Neural progenitor cell (in vitro differentiated cells): ENCODE measurements around the gene PDE7B. TPM values are rescaled to one million over a fixed set of nuclear protein-coding genes. Genes with fewer than 3 reads are reported as not detected.

ENCODE experiments used
- DNase-seq: peaks from one replicate; pipeline ENCODE4 v3.0.0-alpha.2; 2016; ENCODE audit warnings: low spot score
- H2AFZ ChIP-seq: fragments of 200-600 bp; sonication (generic); replicated peaks from 2 replicates; pipeline ENCODE4 v1.6.1; 2016; ENCODE audit warnings: antibody characterized with exemption
- H3F3A ChIP-seq: fragments of 200-600 bp; sonication (generic); 2 replicates; pipeline ENCODE4 v1.6.1; 2016; ENCODE audit warnings: antibody characterized with exemption, low read depth
- H3K27ac ChIP-seq: fragments of 200-600 bp; sonication (generic); 2 replicates; pipeline ENCODE4 v1.5.1; 2016; ENCODE audit warnings: mild to moderate bottlenecking
- H3K27me3 ChIP-seq: fragments of 200-600 bp; sonication (generic); 2 replicates; pipeline ENCODE4 v1.6.1; 2016; ENCODE audit warnings: mild to moderate bottlenecking, moderate library complexity
- H3K36me3 ChIP-seq: fragments of 200-600 bp; sonication (generic); 2 replicates; pipeline ENCODE4 v1.5.1; 2016
- H3K4me1 ChIP-seq: fragments of 200-600 bp; sonication (generic); 2 replicates; pipeline ENCODE4 v1.6.1; 2016; ENCODE audit warnings: mixed run types
- H3K4me2 ChIP-seq: fragments of 200-600 bp; sonication (generic); 2 replicates; pipeline ENCODE4 v1.6.1; 2016
- H3K4me3 ChIP-seq: fragments of 200-600 bp; sonication (generic); 2 replicates; pipeline ENCODE4 v1.5.1; 2016
- H3K79me2 ChIP-seq: fragments of 200-600 bp; sonication (generic); 2 replicates; pipeline ENCODE4 v1.6.1; 2016; ENCODE audit warnings: low read depth
- H3K9ac ChIP-seq: fragments of 200-600 bp; sonication (generic); 2 replicates; pipeline ENCODE4 v1.6.1; 2016
- H3K9me3 ChIP-seq: fragments of 200-600 bp; sonication (generic); 2 replicates; pipeline ENCODE4 v1.5.1; 2016; ENCODE audit warnings: low read depth
- H4K20me1 ChIP-seq: fragments of 200-600 bp; sonication (generic); 2 replicates; pipeline ENCODE4 v1.6.1; 2016; ENCODE audit warnings: low read depth
- H3K27ac Mint-ChIP-seq: 3 replicates; pipeline ENCODE4 v1.8.0; 2021; ENCODE audit warnings: mixed read lengths
- H3K27me3 Mint-ChIP-seq: 2 replicates; pipeline ENCODE4 v1.8.0; 2022; ENCODE audit warnings: low read depth, mild to moderate bottlenecking, inconsistent platforms, moderate library complexity, mixed read lengths; ENCODE audit not compliant: insufficient read depth
- H3K36me3 Mint-ChIP-seq: 3 replicates; pipeline ENCODE4 v1.8.0; 2021; ENCODE audit warnings: mixed read lengths
- H3K4me1 Mint-ChIP-seq: 3 replicates; pipeline ENCODE4 v1.8.0; 2021; ENCODE audit warnings: mixed read lengths
- H3K4me3 Mint-ChIP-seq: 3 replicates; pipeline ENCODE4 v1.8.0; 2021; ENCODE audit warnings: mild to moderate bottlenecking, moderate library complexity, mixed read lengths
- H3K9me3 Mint-ChIP-seq: 3 replicates; pipeline ENCODE4 v1.8.0; 2020; ENCODE audit warnings: mixed read lengths
- EZH2 ChIP-seq: fragments of 200-600 bp; sonication (generic); IDR thresholded peaks from 2 replicates; pipeline ENCODE4 v1.6.1; 2017; ENCODE audit warnings: antibody characterized with exemption, mild to moderate bottlenecking, moderate library complexity
- EZH2phosphoT487 ChIP-seq: fragments of 200-600 bp; sonication (generic); IDR thresholded peaks from 2 replicates; pipeline ENCODE4 v1.6.1; 2017; ENCODE audit warnings: antibody characterized with exemption
- total RNA-seq: library from RNA; depleted of rRNA; stranded (reverse); fragments of >200 nt; gene quantifications from 2 replicates; pipeline ENCODE4 v1.2.3, GENCODE V29; 2015; ENCODE audit warnings: low replicate concordance
- TF ChIP-seq, protein P1 (sequence below): fragments of 200-600 bp; sonication (generic); IDR thresholded peaks from 2 replicates; pipeline ENCODE4 v1.5.1; 2017; ENCODE audit warnings: antibody characterized with exemption, mild to moderate bottlenecking

The PDE7B gene
- total RNA-seq, 1 donor from 2014 or later = 0.04 TPM

DNA sequence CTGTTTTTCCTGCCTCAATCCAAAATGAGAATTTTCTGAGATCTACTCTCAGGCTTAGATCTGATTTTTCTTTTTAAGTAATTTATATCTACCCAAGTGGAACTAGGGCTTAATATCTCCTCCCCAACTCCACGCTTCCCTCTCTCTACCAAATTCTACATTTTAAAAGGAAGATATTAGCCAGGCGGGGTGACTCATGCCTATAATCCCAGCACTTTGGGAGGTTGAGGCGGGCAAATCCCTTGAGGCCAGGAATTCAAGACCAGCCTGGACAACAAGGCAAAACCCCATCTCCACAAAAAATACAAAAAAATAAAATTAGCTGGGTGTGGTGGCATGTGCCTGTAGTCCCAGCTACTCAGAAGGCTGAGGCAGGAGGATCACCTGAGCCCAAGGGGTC, 337.6 kb downstream of the PDE7B start:
- Mint-ChIP-seq H3K36me3 (no peaks in the 10 kb centered on the region), H3K9me3 (no peaks in the 10 kb centered on the region), H3K27ac (no peak overlapping the region), H3K27me3 (no peaks in the 10 kb centered on the region), H3K4me1 (peaks cover 33% of the 10 kb centered on the region), H3K4me3 (no peak overlapping the region)
- Histone ChIP-seq H3K79me2 (no peaks in the 10 kb centered on the region), H3K4me3 (no peak overlapping the region), H3F3A (no peaks in the 10 kb centered on the region), H3K4me1 (no peaks in the 10 kb centered on the region), H3K36me3 (no peaks in the 10 kb centered on the region), H3K9me3 (no peaks in the 10 kb centered on the region), H4K20me1 (no peaks in the 10 kb centered on the region), H3K4me2 (no peak overlapping the region), H3K27ac (no peak overlapping the region), H3K9ac (no peak overlapping the region), H2AFZ (no peak overlapping the region), H3K27me3 (no peaks in the 10 kb centered on the region)
- DNase-seq = no peak
- no peak for TF ChIP-seq EZH2
- TF ChIP-seq EZH2phosphoT487 = no peak

- H3K4me3 ChIP-seq = no peak overlapping the region
- no peaks in the 10 kb centered on the region for H3K36me3 ChIP-seq
- no peak overlapping the region for H3K4me3 Mint-ChIP-seq
- H3K27ac Mint-ChIP-seq = no peak overlapping the region
- H3K9ac ChIP-seq = no peak overlapping the region
- H3F3A ChIP-seq = no peaks in the 10 kb centered on the region
- H3K4me1 ChIP-seq = no peaks in the 10 kb centered on the region
- H3K9me3 Mint-ChIP-seq = no peaks in the 10 kb centered on the region
- peaks cover 34% of the 10 kb centered on the region for H3K4me1 Mint-ChIP-seq
- no peak overlapping the region for H3K4me2 ChIP-seq
- TF ChIP-seq EZH2phosphoT487 (no peak), EZH2 (no peak)
- TF ChIP-seq, protein P1, sequence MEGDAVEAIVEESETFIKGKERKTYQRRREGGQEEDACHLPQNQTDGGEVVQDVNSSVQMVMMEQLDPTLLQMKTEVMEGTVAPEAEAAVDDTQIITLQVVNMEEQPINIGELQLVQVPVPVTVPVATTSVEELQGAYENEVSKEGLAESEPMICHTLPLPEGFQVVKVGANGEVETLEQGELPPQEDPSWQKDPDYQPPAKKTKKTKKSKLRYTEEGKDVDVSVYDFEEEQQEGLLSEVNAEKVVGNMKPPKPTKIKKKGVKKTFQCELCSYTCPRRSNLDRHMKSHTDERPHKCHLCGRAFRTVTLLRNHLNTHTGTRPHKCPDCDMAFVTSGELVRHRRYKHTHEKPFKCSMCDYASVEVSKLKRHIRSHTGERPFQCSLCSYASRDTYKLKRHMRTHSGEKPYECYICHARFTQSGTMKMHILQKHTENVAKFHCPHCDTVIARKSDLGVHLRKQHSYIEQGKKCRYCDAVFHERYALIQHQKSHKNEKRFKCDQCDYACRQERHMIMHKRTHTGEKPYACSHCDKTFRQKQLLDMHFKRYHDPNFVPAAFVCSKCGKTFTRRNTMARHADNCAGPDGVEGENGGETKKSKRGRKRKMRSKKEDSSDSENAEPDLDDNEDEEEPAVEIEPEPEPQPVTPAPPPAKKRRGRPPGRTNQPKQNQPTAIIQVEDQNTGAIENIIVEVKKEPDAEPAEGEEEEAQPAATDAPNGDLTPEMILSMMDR = no peak
- H3K27me3 ChIP-seq = no peaks in the 10 kb centered on the region
- DNase-seq = no peak
- H2AFZ ChIP-seq = no peak overlapping the region
- H3K27ac ChIP-seq = no peak overlapping the region
- no peaks in the 10 kb centered on the region for H4K20me1 ChIP-seq
- no peaks in the 10 kb centered on the region for H3K36me3 Mint-ChIP-seq
- no peaks in the 10 kb centered on the region for H3K9me3 ChIP-seq
- no peaks in the 10 kb centered on the region for H3K27me3 Mint-ChIP-seq
- H3K79me2 ChIP-seq = no peaks in the 10 kb centered on the region
Measured at GRCh38 chr6:136191606-136192312, 340.3 kb downstream of the PDE7B start.

DNA sequence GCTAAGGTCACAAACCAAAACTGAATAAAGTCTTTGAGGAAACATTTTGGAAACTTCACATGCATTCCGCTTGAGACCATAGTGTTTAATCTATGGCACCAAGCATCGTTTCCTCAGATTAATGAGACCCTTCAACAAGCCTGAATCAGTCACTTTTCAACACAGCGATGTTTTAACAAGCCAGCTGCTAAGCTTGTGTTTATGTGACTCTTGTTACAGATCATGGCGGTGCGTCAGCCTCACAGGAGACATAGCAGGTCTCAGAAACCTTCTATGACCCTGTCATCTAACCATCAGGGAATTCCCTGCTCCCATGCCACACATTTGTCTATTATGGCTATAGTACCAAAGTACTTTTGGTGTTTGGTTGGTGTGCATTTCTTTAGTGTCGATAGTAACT, 341.4 kb downstream of the PDE7B start:
- Histone ChIP-seq H3K27ac (no peak overlapping the region), H3K9me3 (no peaks in the 10 kb centered on the region), H3K27me3 (no peaks in the 10 kb centered on the region), H3K4me2 (no peak overlapping the region), H3K79me2 (no peaks in the 10 kb centered on the region), H3F3A (no peaks in the 10 kb centered on the region), H3K4me1 (no peaks in the 10 kb centered on the region), H4K20me1 (no peaks in the 10 kb centered on the region), H3K4me3 (no peak overlapping the region), H2AFZ (no peak overlapping the region), H3K9ac (no peak overlapping the region), H3K36me3 (no peaks in the 10 kb centered on the region)
- DNase-seq = no peak
- H3K4me3 Mint-ChIP-seq = no peak overlapping the region
- no peak overlapping the region for H3K27ac Mint-ChIP-seq
- TF ChIP-seq EZH2 = no peak
- no peak for TF ChIP-seq EZH2phosphoT487
- TF ChIP-seq, protein P1 = no peak
- H3K4me1 Mint-ChIP-seq = peaks cover 32% of the 10 kb centered on the region
- no peaks in the 10 kb centered on the region for H3K36me3 Mint-ChIP-seq
- no peaks in the 10 kb centered on the region for H3K9me3 Mint-ChIP-seq
- no peaks in the 10 kb centered on the region for H3K27me3 Mint-ChIP-seq

DNA sequence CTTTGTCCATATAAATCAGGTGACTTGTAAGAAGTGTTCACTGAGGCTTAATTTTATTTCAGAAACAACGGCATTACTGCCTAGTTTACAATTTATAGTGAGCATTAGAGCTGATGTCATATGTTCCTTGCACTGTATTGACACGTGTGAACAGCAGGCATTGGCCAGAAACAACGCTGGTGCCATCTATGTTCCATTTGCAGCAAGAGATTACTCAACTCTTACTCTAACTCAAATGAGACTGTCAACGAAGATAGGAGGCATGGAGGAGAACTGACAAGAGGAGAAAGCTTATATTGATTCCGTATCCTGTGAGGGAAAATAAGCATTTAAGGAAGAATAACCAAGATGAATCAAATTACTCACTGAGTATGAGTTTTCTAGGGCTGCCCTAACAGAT, 350.2 kb downstream of the PDE7B start:
- Histone ChIP-seq H3K79me2 (no peaks in the 10 kb centered on the region), H3K27me3 (no peaks in the 10 kb centered on the region), H3K27ac (no peak overlapping the region), H3K4me1 (no peaks in the 10 kb centered on the region), H3K9me3 (no peaks in the 10 kb centered on the region), H3K4me3 (no peak overlapping the region), H3K36me3 (no peaks in the 10 kb centered on the region), H3F3A (no peaks in the 10 kb centered on the region), H3K4me2 (no peak overlapping the region), H3K9ac (no peak overlapping the region), H2AFZ (no peak overlapping the region), H4K20me1 (no peaks in the 10 kb centered on the region)
- DNase-seq = no peak
- Mint-ChIP-seq H3K27ac (no peak overlapping the region), H3K9me3 (no peaks in the 10 kb centered on the region), H3K36me3 (no peaks in the 10 kb centered on the region), H3K27me3 (no peaks in the 10 kb centered on the region), H3K4me3 (no peak overlapping the region), H3K4me1 (no peaks in the 10 kb centered on the region)
- TF ChIP-seq EZH2phosphoT487 (no peak), EZH2 (no peak)
- TF ChIP-seq, protein P1 = no peak
